Colonic mucosa (tissue), 4 donors: Measurements from ENCODE around the gene PLEKHG5. TPM values are rescaled to one million over a fixed set of nuclear protein-coding genes. Genes with fewer than 3 reads are reported as not detected.

Source experiments
- DNase-seq: peaks from one replicate; pipeline ENCODE4 v3.0.0-alpha.2; 2020
- H3K27ac ChIP-seq: fragments of 200-600 bp; one replicate; pipeline ENCODE4 v1.8.0; 2021
- H3K27me3 ChIP-seq: fragments of 200-600 bp; one replicate; pipeline ENCODE4 v1.8.0; 2021
- H3K36me3 ChIP-seq: fragments of 200-600 bp; one replicate; pipeline ENCODE4 v1.8.0; 2021
- H3K4me1 ChIP-seq: fragments of 200-600 bp; one replicate; pipeline ENCODE4 v1.8.0; 2021; ENCODE audit warnings: mild to moderate bottlenecking
- H3K4me3 ChIP-seq: fragments of 200-600 bp; one replicate; pipeline ENCODE4 v1.8.0; 2021
- H3K9ac ChIP-seq, 2 donors: one replicate each; pipeline ENCODE4 v1.7.0; 2013; ENCODE audit warnings: control low read depth in 2 of 2, low read depth in 2 of 2, low read length in 2 of 2
- H3K9me3 ChIP-seq: fragments of 200-600 bp; one replicate; pipeline ENCODE4 v1.8.0; 2021
- intact Hi-C: fragments of 100-400 bp; cut with DNase I; formaldehyde crosslinking; loops from one replicate; pipeline ENCODE4 v1.14.1; 2022
- total RNA-seq, 2 donors: library from RNA; stranded (reverse); fragmentation: NEBNext Ultra II Directional in 1 of 2; extraction: Animal tissue kit (Norgen Biotek cat#: 25700) in 1 of 2; gene quantifications; one replicate each; pipeline ENCODE4 v1.2.1, GENCODE V29; 2021
- TF ChIP-seq, protein P1 (sequence below): fragments of 200-600 bp; IDR thresholded peaks from one replicate; pipeline ENCODE4 v1.8.0; 2022; ENCODE audit warnings: antibody characterized with exemption, mild to moderate bottlenecking
- donor health status: healthy.
- donor health status: DM: no; HTN: no; CAD: no.
- donor health status: DM: no; HTN: no; CAD: no.

PLEKHG5 gene
- total RNA-seq, 2 donors from 2014 or later: 13.9 to 19.6 TPM

- DNase-seq: peak; percentile 88
- H3K36me3 ChIP-seq: no peaks in the 10 kb centered on the region
- no peak overlapping the region for H3K27ac ChIP-seq
- H3K9ac ChIP-seq: peak overlapping the region; percentile 29 to 66
- H3K4me3 ChIP-seq: no peak overlapping the region
- TF ChIP-seq, protein P1, sequence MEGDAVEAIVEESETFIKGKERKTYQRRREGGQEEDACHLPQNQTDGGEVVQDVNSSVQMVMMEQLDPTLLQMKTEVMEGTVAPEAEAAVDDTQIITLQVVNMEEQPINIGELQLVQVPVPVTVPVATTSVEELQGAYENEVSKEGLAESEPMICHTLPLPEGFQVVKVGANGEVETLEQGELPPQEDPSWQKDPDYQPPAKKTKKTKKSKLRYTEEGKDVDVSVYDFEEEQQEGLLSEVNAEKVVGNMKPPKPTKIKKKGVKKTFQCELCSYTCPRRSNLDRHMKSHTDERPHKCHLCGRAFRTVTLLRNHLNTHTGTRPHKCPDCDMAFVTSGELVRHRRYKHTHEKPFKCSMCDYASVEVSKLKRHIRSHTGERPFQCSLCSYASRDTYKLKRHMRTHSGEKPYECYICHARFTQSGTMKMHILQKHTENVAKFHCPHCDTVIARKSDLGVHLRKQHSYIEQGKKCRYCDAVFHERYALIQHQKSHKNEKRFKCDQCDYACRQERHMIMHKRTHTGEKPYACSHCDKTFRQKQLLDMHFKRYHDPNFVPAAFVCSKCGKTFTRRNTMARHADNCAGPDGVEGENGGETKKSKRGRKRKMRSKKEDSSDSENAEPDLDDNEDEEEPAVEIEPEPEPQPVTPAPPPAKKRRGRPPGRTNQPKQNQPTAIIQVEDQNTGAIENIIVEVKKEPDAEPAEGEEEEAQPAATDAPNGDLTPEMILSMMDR: no peak
- no peaks in the 10 kb centered on the region for H3K27me3 ChIP-seq
- no peaks in the 10 kb centered on the region for H3K9me3 ChIP-seq
- no peaks in the 10 kb centered on the region for H3K4me1 ChIP-seq
- intact Hi-C loops: no loop called here
Measured at GRCh38 chr1:6464514-6464836, 27.0 kb downstream of the PLEKHG5 start.

DNA sequence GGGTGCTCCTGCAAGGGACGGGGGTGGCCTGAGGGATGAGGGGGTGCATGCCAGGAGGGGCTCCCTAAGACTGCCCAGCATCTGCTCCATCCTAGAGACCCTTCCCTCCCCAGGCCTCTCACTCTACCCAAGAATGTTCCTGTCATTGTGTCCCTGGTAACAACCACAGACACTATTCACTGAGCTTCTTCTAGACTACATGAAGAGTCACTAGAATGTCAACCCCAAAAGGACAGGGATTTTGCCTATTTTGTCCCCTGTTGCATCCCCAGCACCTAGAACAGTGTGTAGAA, 28.4 kb downstream of the PLEKHG5 start:
- H3K9me3 ChIP-seq: no peaks in the 10 kb centered on the region
- intact Hi-C loops: no loop called here
- no peak overlapping the region for H3K4me3 ChIP-seq
- no peaks in the 10 kb centered on the region for H3K36me3 ChIP-seq
- H3K27me3 ChIP-seq: no peaks in the 10 kb centered on the region
- TF ChIP-seq, protein P1: no peak
- H3K9ac ChIP-seq: no peak overlapping the region
- no peak overlapping the region for H3K27ac ChIP-seq
- no peak for DNase-seq
- no peaks in the 10 kb centered on the region for H3K4me1 ChIP-seq

DNA sequence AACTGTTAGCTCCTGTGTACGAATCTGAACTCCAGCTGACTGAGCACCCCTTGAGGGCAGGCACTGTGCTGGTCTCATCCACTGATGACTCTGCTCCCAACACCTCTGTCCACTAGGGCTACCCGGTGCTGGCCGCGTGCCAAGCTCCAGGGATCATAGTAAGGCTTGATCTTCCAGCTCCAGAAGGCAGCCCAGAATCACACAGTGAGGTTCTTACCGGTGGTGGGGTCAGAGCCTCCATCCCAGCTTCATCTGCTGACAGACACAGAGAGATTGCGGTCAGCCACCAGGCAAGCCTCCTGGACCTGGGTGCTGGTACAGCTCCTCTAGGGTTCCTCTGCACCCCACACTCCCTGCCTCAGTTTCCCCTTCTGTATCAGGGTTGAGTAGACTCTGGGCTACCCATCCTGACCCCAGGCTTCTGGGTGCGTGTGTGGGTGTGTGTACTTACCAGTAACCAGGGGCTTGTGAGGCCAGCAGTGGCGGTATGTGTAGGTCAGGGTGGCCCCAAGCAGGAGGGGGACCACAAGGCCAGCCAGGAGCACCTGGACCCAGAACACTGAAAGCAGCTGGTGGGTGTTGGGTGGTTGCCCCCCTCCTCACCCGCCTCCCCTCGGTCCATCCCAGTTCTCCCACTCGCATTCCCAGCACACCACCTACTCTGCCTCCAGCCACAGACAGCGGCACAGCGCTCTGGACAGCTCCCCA, 28.9 kb downstream of the PLEKHG5 start:
- DNase-seq: peak; percentile 17
- no peaks in the 10 kb centered on the region for H3K9me3 ChIP-seq

DNA sequence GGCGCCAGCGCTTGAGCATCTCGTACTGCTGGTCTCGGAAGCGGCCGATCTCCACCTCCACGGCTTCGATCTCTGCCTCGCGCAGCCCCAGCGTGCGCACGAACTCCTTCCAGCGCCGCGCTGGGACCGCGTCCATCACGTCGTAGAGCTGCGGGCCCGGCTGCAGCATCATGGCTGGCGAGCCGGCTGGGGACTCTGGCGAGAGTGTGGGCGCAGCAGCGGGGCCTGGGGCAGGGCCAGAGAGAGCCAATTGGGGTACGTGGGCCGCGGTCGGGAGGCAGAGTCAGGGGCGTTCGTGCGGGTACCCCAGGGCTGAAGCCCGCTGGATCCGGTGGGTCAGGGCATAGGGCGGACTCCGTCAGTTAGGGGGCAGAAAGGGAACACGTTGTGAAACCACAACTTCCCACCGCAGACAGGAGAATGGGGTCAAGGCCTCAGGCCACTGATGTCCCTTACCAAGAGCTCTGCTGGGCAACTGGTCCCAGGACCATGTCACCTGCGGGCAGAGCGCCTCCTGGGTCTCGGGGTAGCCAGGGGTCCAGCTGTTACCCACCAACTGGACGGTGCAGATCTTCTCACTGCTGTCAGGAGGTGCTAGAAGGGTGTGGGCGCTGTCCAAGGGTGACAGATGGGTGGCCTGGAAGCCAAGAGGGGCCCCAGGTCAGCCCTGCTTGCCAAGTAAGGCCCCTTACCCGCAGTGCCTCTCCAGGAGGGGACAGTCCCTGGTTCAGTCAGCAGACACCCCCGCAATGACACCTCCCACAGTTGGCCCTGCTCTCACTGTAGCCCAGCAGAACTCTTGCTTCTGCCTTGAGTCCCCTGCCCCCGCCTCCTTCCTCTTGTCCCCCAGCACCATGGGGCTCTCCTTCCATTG, 29.7 kb downstream of the PLEKHG5 start:
- H3K36me3 ChIP-seq: no peaks in the 10 kb centered on the region
- no peaks in the 10 kb centered on the region for H3K27me3 ChIP-seq
- DNase-seq: no peak
- H3K4me3 ChIP-seq: no peak overlapping the region
- H3K9ac ChIP-seq: no peak overlapping the region
- H3K9me3 ChIP-seq: no peaks in the 10 kb centered on the region
- no peak overlapping the region for H3K27ac ChIP-seq
- TF ChIP-seq, protein P1: no peak
- H3K4me1 ChIP-seq: no peaks in the 10 kb centered on the region
- intact Hi-C loops: no loop called here

More for the DNA sequence above, 28.9 kb downstream of the PLEKHG5 start:
- Histone ChIP-seq H3K36me3 (no peaks in the 10 kb centered on the region), H3K27me3 (no peaks in the 10 kb centered on the region), H3K4me1 (no peaks in the 10 kb centered on the region), H3K27ac (no peak overlapping the region), H3K4me3 (no peak overlapping the region), H3K9ac (no peak overlapping the region)
- intact Hi-C loops: no loop called here
- TF ChIP-seq, protein P1: no peak

GRCh38 chr1:6461051-6461530, 30.4 kb downstream of the PLEKHG5 start:
- Histone ChIP-seq H3K9me3 (no peaks in the 10 kb centered on the region), H3K4me3 (no peak overlapping the region), H3K9ac (no peak overlapping the region), H3K4me1 (no peaks in the 10 kb centered on the region), H3K27me3 (no peaks in the 10 kb centered on the region), H3K27ac (no peak overlapping the region), H3K36me3 (no peaks in the 10 kb centered on the region)
- intact Hi-C loops: no loop called here
- TF ChIP-seq, protein P1: no peak
- DNase-seq: peak; percentile 28
